C4-2B (cell line): ENCODE measurements around the gene PUS10.

Source experiments
- CTCF ChIP-seq: fragments of 450-650 bp; conservative IDR thresholded peaks from 2 replicates; pipeline ENCODE4 v1.5.1; 2017; ENCODE audit warnings: mild to moderate bottlenecking
- ZFX ChIP-seq: fragments of 450-650 bp; IDR thresholded peaks from 2 replicates; pipeline ENCODE4 v1.6.1; 2017

GRCh38 chr2:61013382-61013781, 4.7 kb downstream of the PUS10 start:
- no peak for TF ChIP-seq CTCF
- no peak for TF ChIP-seq ZFX
